Measurements from ENCODE around the gene KLHL35. TPM values are rescaled to one million over a fixed set of nuclear protein-coding genes. Genes with fewer than 3 reads are reported as not detected.

Gene KLHL35
- total and polyA plus RNA-seq, 2 of the 4 experiments (the other 2 are of a cell fraction): 1.6 to 3.3 TPM

- no peaks in the 10 kb centered on the region for H3K36me3 ChIP-seq (ENCODE audit: control insufficient read depth, insufficient read depth, low read length)
- intact Hi-C loops (cut with micrococcal nuclease) (no loop called here), dilution Hi-C loops (cut with HindIII; ENCODE audit: low sequenced_read_pairs, unreplicated experiment) (no loop called here), in situ Hi-C loops (cut with MboI; ENCODE audit: low sequenced_read_pairs) (no loop called here)
- no peak overlapping the region for H3K4me3 ChIP-seq (ENCODE audit: insufficient read depth, low read depth, low read length)
- no peak overlapping the region for H2BK5ac ChIP-seq (ENCODE audit: low read depth, low read length, poor library complexity, severe bottlenecking)
- H3K23ac ChIP-seq (ENCODE audit: low read depth, low read length): no peak overlapping the region
- no peak for DNase-seq
- POLR2A ChIA-PET (ENCODE audit: unreplicated experiment): no interaction called here
- BruUV-seq (replicated peaks): no TSS peak
- H4K20me1 ChIP-seq (ENCODE audit: insufficient read depth, low read length): 0 out of 2 replicates have a peak, but pooled peaks cover 3% of the 10 kb centered on the region
- H3K4ac ChIP-seq (ENCODE audit: low read depth, low read length): no peak overlapping the region
- CTCF ChIA-PET: no interaction called here
- H2BK15ac ChIP-seq (ENCODE audit: low read depth, low read length): no peak overlapping the region
- no peak for ATAC-seq (ENCODE audit: low read depth)
- H3K14ac ChIP-seq (replicated peaks; ENCODE audit: low read depth, low read length): no peak overlapping the region
- H3K9me1 ChIP-seq (ENCODE audit: insufficient read depth, low read length): 0 out of 2 replicates have a peak, but pooled peaks cover 4% of the 10 kb centered on the region
- H3K4me2 ChIP-seq (ENCODE audit: low read depth, low read length): no peak overlapping the region
- H2BK120ac ChIP-seq (ENCODE audit: low read depth, low read length): no peak overlapping the region
- peaks cover 36% of the 10 kb centered on the region for H3K27me3 ChIP-seq (ENCODE audit: control insufficient read depth, insufficient read depth, low read length)
- no peak overlapping the region for H4K5ac ChIP-seq (ENCODE audit: low read depth, low read length)
- no peak overlapping the region for H3K56ac ChIP-seq (ENCODE audit: extremely low read depth, insufficient read depth, low read length)
- no peak overlapping the region for H3K27ac ChIP-seq (ENCODE audit: insufficient read depth, low read length)
- TF ChIP-seq FOS (IDR thresholded peaks at IDR 0.05; ENCODE audit: low read depth, low read length) (no peak), RFX5 (IDR thresholded peaks at IDR 0.05; ENCODE audit: low read depth, low read length) (no peak), CTCF (conservative IDR thresholded peaks at IDR 0.05; ENCODE audit: low read depth, low read length) (no peak), USF2 (IDR thresholded peaks at IDR 0.05; ENCODE audit: low read depth, low read length) (no peak), RCOR1 (IDR thresholded peaks at IDR 0.05; ENCODE audit: insufficient replicate concordance, low read length) (no peak), CHD1 (IDR thresholded peaks at IDR 0.05; ENCODE audit: low read depth, low read length) (no peak), CEBPB (IDR thresholded peaks at IDR 0.05; ENCODE audit: low read depth, low read length) (no peak), POLR2A (IDR thresholded peaks at IDR 0.05; ENCODE audit: low read depth, low read length) (no peak), SMC3 (IDR thresholded peaks at IDR 0.05; ENCODE audit: low read depth, low read length) (no peak), RAD21 (IDR thresholded peaks at IDR 0.05; ENCODE audit: low read length) (no peak), NFE2L2 (IDR thresholded peaks at IDR 0.05; ENCODE audit: low read depth, low read length) (no peak), MXI1 (IDR thresholded peaks at IDR 0.05; ENCODE audit: borderline replicate concordance, low read depth, low read length) (no peak), MAFK (IDR thresholded peaks at IDR 0.05; ENCODE audit: low read depth, low read length) (no peak), MAZ (IDR thresholded peaks at IDR 0.05; ENCODE audit: borderline replicate concordance, low read depth, low read length) (no peak)
- no peak overlapping the region for H3K9ac ChIP-seq (ENCODE audit: low read depth, low read length)
- no peak overlapping the region for H2AK9ac ChIP-seq (replicated peaks; ENCODE audit: low read depth, low read length, poor library complexity)
- no peak overlapping the region for H2AFZ ChIP-seq (replicated peaks; ENCODE audit: low read length, poor library complexity)
- H3K79me1 ChIP-seq (ENCODE audit: low read depth in 1 of 2, low read length in 2 of 2): no peaks in the 10 kb centered on the region
- H4K8ac ChIP-seq (ENCODE audit: low read depth in 2 of 2, low read length in 2 of 2): no peak overlapping the region
- no peak overlapping the region for H2AK5ac ChIP-seq (ENCODE audit: low read depth, low read length)
- H3K9me3 ChIP-seq (ENCODE audit: control insufficient read depth, insufficient read depth, low read length): no peaks in the 10 kb centered on the region
- no peaks in the 10 kb centered on the region for H3K4me1 ChIP-seq (ENCODE audit: control insufficient read depth, insufficient read depth, low read length)
- WGBS, 2 experiments (ENCODE audit: extremely low coverage in 2 of 2, insufficient read length in 1 of 2): 82% methylated on average over 5 of the region's 12 CpGs; no CpG with 5 or more reads in 1 of the 2 experiments
- H2BK20ac ChIP-seq (ENCODE audit: low read depth, low read length): no peak overlapping the region
- H4K91ac ChIP-seq (ENCODE audit: insufficient read depth, low read depth, low read length): no peak overlapping the region
- H3K18ac ChIP-seq (ENCODE audit: low read depth, low read length): no peak overlapping the region
Observed at GRCh38 chr11:75434886-75435570, 2.0 kb upstream of the KLHL35 start.

Data from IMR-90 (cell line).